ENCODE data around the gene RALGPS1.

The RALGPS1 gene

DNA sequence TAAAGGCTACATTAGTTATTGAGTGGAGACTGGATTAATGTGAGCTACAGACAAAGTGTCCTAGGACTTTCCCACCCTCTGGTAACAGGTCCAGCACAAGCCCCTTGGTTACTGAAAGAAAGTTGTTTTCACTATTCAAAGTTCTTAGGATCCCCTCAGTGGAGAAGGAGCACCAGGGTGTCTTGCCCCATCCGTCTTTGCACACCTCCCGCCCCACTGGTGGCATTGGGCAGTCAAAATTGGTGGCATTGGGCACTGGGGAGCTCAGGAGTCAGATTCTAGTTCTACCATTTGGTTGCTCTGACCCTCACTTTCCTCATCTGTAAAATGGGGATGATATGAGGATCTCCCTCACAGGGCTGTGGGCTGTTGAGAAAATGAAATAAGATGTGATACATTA, 210.2 kb downstream of the RALGPS1 start:
- Histone ChIP-seq H3K27me3 (ENCODE audit: control insufficient read depth, insufficient read depth, low read length) (no peaks in the 10 kb centered on the region), H3K36me3 (ENCODE audit: control insufficient read depth, insufficient read depth, low read length) (no peaks in the 10 kb centered on the region), H3K79me2 (no peaks in the 10 kb centered on the region), H3K4me1 (peaks cover 7% of the 10 kb centered on the region), H3K4me3 (ENCODE audit: low read depth, low read length) (no peak overlapping the region), H3K4me2 (ENCODE audit: low read length) (no peak overlapping the region), H2AFZ (no peak overlapping the region), H3K9me3 (ENCODE audit: control insufficient read depth, low read length) (no peaks in the 10 kb centered on the region), H3K9ac (no peak overlapping the region), H3K27ac (no peak overlapping the region)
- TF ChIP-seq, protein P1, sequence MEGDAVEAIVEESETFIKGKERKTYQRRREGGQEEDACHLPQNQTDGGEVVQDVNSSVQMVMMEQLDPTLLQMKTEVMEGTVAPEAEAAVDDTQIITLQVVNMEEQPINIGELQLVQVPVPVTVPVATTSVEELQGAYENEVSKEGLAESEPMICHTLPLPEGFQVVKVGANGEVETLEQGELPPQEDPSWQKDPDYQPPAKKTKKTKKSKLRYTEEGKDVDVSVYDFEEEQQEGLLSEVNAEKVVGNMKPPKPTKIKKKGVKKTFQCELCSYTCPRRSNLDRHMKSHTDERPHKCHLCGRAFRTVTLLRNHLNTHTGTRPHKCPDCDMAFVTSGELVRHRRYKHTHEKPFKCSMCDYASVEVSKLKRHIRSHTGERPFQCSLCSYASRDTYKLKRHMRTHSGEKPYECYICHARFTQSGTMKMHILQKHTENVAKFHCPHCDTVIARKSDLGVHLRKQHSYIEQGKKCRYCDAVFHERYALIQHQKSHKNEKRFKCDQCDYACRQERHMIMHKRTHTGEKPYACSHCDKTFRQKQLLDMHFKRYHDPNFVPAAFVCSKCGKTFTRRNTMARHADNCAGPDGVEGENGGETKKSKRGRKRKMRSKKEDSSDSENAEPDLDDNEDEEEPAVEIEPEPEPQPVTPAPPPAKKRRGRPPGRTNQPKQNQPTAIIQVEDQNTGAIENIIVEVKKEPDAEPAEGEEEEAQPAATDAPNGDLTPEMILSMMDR (IDR thresholded peaks at IDR 0.05), result no peak

DNA sequence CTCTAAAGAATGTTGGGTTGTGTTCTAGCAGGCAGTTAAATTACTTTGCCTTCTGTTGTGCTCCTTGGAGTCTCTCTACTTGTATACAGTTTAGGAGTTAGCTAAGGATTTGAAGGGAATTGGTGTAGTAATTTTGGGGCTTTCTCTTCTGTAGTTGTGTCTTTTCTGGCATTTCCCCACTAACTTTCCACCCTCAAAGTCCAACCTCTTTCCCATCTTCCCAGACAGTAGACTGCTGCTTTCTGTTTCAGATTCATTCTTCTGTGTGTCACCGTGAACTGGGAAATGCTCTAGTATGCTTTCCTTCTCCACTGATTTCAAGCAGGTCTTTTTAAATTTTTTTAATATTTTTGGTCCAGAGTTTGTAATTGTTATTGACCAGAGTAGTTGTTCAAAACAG, 212.4 kb downstream of the RALGPS1 start:
- no peak overlapping the region for H3K4me2 ChIP-seq (ENCODE audit: low read length)
- no peak overlapping the region for H3K27ac ChIP-seq
- no peaks in the 10 kb centered on the region for H3K27me3 ChIP-seq (ENCODE audit: control insufficient read depth, insufficient read depth, low read length)
- no peak overlapping the region for H2AFZ ChIP-seq
- no peak overlapping the region for H3K4me3 ChIP-seq (ENCODE audit: low read depth, low read length)
- H3K79me2 ChIP-seq, result no peaks in the 10 kb centered on the region
- TF ChIP-seq, protein P1 (IDR thresholded peaks at IDR 0.05), result no peak
- no peak overlapping the region for H3K9ac ChIP-seq
- H3K36me3 ChIP-seq (ENCODE audit: control insufficient read depth, insufficient read depth, low read length), result no peaks in the 10 kb centered on the region
- no peaks in the 10 kb centered on the region for H3K9me3 ChIP-seq (ENCODE audit: control insufficient read depth, low read length)
- peaks cover 7% of the 10 kb centered on the region for H3K4me1 ChIP-seq

DNA sequence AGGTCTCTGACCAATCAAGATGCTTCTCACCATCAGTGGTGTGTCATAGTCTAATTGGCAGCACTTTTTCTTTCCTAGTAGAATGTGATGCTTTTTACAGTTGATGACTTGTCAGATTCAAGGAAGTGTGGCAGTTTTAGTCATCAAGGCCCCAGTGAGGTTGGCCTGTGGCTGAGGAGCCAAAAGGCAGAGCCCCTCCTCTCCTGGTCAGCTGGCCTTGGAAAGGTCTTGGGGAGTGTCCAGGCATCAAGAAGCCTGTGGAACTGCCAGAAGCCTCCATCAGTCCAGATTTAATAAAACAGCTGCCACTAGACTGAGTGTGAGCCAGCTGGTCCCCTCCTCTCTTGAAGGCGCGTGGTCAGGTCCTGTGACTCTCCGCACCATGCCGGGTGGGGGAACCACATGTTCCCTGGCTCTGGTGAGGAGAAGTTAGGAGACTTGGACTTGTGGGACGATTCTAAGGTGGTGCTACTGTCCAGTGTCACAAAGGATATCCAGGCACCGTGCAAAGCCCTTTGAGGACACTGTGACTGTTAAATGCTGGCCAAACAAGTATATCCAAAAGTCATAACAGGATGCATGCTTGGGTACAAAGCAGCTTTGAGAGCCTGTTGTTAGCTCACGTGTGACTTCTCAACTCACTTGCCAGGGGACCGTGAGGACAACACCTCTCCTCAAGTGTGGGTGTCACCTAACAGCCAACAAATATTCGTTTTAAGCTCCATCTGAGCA, 213.9 kb downstream of the RALGPS1 start:
- no peak overlapping the region for H2AFZ ChIP-seq
- H3K27me3 ChIP-seq (ENCODE audit: control insufficient read depth, insufficient read depth, low read length), result no peaks in the 10 kb centered on the region
- no peaks in the 10 kb centered on the region for H3K79me2 ChIP-seq
- TF ChIP-seq, protein P1 (IDR thresholded peaks at IDR 0.05), result no peak
- H3K4me1 ChIP-seq, result peaks cover under 1% of the 10 kb centered on the region
- H3K4me3 ChIP-seq (ENCODE audit: low read depth, low read length), result no peak overlapping the region
- H3K4me2 ChIP-seq (ENCODE audit: low read length), result no peak overlapping the region
- H3K9me3 ChIP-seq (ENCODE audit: control insufficient read depth, low read length), result no peaks in the 10 kb centered on the region
- H3K27ac ChIP-seq, result no peak overlapping the region
- H3K36me3 ChIP-seq (ENCODE audit: control insufficient read depth, insufficient read depth, low read length), result no peaks in the 10 kb centered on the region
- H3K9ac ChIP-seq, result no peak overlapping the region

DNA sequence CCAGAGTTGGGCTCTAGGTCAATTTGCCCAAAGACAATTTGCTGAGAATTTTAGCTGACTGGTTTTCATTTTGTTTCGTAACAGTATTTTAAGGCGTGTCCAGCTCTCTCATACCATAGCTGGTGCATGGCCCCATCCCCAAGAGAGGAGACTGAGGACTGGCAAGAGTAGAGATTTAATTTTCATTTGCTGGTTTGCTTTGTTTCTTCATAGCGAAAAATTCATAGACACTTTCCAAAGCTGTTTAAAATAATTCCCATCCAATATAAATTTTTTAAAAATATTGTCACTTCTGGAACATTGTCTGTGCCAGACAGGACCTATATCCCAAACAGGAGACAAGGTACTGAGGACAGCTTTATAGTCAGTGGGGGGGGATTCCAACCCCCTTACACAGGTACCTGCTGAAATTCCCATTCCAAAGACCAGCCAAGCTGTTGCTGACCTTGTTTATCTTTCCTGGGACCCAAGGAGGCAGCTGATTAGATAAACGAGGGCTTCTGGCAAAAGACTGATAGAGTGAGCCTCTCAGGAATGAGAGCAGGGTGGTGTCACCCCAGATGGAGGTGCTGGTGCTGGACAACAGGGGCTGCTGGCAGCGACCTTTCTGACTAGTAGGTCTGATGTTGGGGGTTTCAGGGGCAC, 214.6 kb downstream of the RALGPS1 start:
- no peak overlapping the region for H3K4me3 ChIP-seq (ENCODE audit: low read depth, low read length)
- no peaks in the 10 kb centered on the region for H3K36me3 ChIP-seq (ENCODE audit: control insufficient read depth, insufficient read depth, low read length)
- no peak overlapping the region for H3K27ac ChIP-seq

More for the DNA sequence above, 214.6 kb downstream of the RALGPS1 start:
- Histone ChIP-seq H3K9ac (no peak overlapping the region), H3K4me1 (no peaks in the 10 kb centered on the region), H3K4me2 (ENCODE audit: low read length) (no peak overlapping the region), H3K27me3 (ENCODE audit: control insufficient read depth, insufficient read depth, low read length) (no peaks in the 10 kb centered on the region), H3K9me3 (ENCODE audit: control insufficient read depth, low read length) (no peaks in the 10 kb centered on the region), H3K79me2 (no peaks in the 10 kb centered on the region), H2AFZ (no peak overlapping the region)
- TF ChIP-seq, protein P1 (IDR thresholded peaks at IDR 0.05), result no peak

All from parathyroid adenoma (tissue), 2 donors.